ENCODE results near the gene VAV2.

Gene VAV2

GRCh38 chr9:133735931-133736330 lies 256.2 kb downstream of the VAV2 start:
- no peak for DNase-seq

- no peak for DNase-seq
Measured at GRCh38 chr9:133735415-133735775, 256.7 kb downstream of the VAV2 start.

- no peak for DNase-seq
Measured at GRCh38 chr9:133734590-133735414, 257.3 kb downstream of the VAV2 start.

- DNase-seq, result no peak
Measured at GRCh38 chr9:133733796-133734533, 258.2 kb downstream of the VAV2 start.

DNA sequence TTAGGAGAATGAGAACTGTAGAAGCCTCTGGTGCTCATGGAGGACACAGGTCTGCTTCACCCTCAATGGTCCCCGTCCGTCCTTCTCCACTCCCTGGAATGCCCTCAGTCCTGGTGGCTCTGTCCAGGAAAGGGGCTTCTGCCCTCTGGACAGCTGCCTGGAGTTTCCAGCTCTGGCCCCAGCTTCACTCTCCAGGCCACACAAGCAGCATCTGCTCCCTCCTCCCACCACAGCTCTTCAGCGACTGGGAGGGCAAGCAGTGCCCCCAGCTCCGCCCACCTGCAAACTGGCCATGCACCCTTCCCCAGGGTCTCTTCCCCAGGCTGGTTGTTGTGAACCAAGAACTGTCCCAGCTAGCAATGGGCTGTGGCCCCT lies 258.7 kb downstream of the VAV2 start:
- no peak for DNase-seq

GRCh38 chr9:133732639-133733408 lies 259.3 kb downstream of the VAV2 start:
- DNase-seq, result no peak

DNA sequence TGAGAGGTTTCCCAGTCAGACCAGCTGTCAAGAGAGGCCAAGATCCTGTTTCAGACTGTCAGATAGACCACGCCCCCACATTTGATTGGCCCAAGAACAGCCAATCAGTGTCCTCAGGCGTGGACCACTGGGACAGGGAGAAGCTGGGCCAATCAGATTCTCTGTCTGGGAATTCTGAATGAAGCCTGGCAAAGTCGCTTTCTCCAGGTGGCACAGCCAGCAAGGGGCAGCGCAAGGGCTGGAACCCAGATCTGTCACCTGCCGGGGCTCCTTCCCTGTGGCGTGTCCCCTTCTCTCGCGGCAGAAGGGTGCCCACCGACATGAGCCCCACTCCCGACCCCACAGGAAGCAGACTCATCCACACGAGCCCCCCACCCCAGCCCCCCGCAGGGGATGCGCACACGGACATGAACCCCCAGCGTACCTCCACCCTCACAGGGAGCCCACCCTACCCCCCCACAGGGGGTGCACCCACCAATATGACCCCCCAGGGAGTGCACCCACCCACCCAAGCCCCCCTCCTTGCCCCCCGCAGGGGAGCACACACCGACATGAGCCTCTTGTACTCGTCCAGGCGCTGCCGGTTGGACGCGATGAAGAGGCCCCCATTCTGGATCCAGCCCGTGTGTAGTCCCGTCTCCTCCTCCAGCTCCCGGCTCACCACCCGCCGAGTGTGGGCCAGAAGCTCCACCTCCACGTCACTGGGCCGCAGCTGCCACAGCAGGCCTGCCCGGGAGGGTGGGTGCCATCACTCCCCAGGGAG lies 260.1 kb downstream of the VAV2 start:
- no peak for DNase-seq

- no peak for DNase-seq
Measured at GRCh38 chr9:133730994-133731715, 261.0 kb downstream of the VAV2 start.

GRCh38 chr9:133729617-133730281 lies 262.4 kb downstream of the VAV2 start:
- DNase-seq, result no peak

- DNase-seq, result no peak
Measured at GRCh38 chr9:133728856-133729616, 263.1 kb downstream of the VAV2 start.

- no peak for DNase-seq
Measured at GRCh38 chr9:133727876-133728441, 264.2 kb downstream of the VAV2 start.

GRCh38 chr9:133727277-133727875 lies 264.7 kb downstream of the VAV2 start:
- no peak for DNase-seq

- peak; percentile 57 for DNase-seq
Measured at GRCh38 chr9:133726401-133727276, 265.5 kb downstream of the VAV2 start.

DNA sequence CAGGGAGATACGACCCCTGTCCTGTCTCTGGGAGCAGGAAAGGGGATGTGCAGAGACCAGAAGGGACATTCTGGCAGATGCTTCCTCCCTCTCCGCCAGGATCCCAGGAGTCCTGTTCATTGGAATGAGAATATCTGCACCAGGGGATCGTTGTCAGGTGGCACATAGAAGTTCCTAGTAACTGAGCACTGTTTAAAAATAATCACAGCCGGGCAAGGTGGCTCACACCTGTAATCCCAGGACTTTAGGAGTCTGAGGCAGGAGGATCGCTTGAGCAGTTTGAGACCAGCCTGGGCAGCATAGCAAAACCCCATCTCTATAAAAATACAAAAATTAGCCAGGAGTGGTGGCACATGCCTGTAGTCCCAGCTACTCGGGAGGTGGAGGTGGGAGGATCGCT lies 266.2 kb downstream of the VAV2 start:
- no peak for DNase-seq

- DNase-seq, result no peak
Measured at GRCh38 chr9:133718563-133719315, 273.4 kb downstream of the VAV2 start.

DNA sequence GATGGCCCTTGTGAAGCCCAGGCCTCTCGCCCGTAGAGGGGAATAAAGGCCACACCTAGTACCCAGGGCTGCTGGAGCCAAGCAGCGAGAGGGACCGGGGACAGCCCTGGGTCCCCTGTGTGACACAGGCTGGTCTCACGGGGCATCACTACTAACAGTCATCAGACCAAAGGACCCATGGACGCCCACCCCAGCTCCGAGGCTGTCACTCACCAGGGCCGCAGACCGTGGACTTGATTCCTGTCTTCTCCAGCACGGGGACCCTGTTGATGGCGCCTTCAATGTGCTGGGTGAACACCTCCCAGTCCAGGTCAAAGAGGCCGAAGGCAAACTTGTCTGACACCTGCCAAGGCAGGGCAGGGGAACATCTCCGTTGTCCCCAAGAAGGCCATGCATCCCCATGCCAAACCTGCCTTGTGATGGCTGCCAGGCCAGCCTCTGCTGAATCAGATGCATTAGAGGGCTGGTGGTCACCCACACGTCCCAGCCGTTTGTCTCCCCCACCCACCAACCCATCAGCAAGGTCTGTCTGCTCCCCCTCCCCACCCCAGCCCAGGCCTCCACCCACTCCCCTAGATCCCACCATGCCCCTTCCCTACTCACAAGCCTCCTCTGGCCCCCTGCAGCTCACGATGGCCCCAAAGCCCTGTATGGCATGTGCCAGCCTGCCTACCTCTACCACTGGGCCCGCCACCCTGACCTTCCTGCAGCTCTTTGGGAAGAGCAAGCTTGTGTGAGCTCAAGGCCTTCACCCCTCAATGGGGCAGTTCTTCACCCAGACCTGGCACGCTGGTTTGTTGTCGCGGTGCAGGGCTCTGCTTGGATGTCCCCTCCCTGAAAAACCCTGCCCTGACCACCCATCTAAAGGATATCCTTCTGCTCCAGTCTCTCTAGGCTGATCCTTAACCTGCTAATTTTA lies 274.8 kb downstream of the VAV2 start:
- no peak for DNase-seq

- DNase-seq, result no peak
Measured at GRCh38 chr9:133716564-133717112, 275.5 kb downstream of the VAV2 start.
